ENCODE measurements around the gene CRHR1.

- TF ChIP-seq CTCF (IDR thresholded peaks at IDR 0.05) (no peak), POLR2A (IDR thresholded peaks at IDR 0.05) (no peak), POLR2AphosphoS5 (IDR thresholded peaks at IDR 0.05) (no peak), EP300 (IDR thresholded peaks at IDR 0.05; ENCODE audit: low read depth) (no peak)
Measured at GRCh38 chr17:45848405-45848804, 64.3 kb downstream of the CRHR1 start.
